T-cell (primary cell): ENCODE results near the gene LUC7L. TPM values are rescaled to one million over a fixed set of nuclear protein-coding genes. Genes with fewer than 3 reads are reported as not detected.

Experiments
- ATAC-seq, 4 experiments: fragments of 200-7000 bp in 3 of 4; fragments of 150-1000 bp in 1 of 4; cut with Tn5 transposase; replicated peaks in 1 of 4; 1 replicate in 3 of 4; 2 replicates in 1 of 4; pipeline ENCODE4 v1.10.0; 2021; ENCODE audit warnings: moderate library complexity in 3 of 4, mild to moderate bottlenecking in 2 of 4, moderate number of reproducible peaks in 1 of 4
- CTCF ChIA-PET, 2 donors: fragments of 300-600 bp; sonication (Branson Sonifier 250); formaldehyde crosslinking; loops; one replicate each; lab custom pipeline; 2022; ENCODE audit warnings: antibody characterized with exemption in 2 of 2; lab: Charles Lee
- POLR2A ChIA-PET, 2 donors: fragments of 300-600 bp; sonication (Branson Sonifier 250); formaldehyde crosslinking; loops; one replicate each; lab custom pipeline; 2022; ENCODE audit warnings: antibody characterized with exemption in 2 of 2; lab: Charles Lee
- DNase-seq, 35 experiments: peaks; one replicate each; pipeline versions ENCODE4 v3.0.0 to v3.0.0-alpha.2; 2013 to 2023
- H3K27ac ChIP-seq: one replicate; pipeline ENCODE4 v1.5.1; 2013; ENCODE audit warnings: low read length
- H3K27me3 ChIP-seq, 2 experiments: replicated peaks in 1 of 2; 1 replicate in 1 of 2; 2 replicates in 1 of 2; pipeline versions ENCODE4 v1.6.1 to v1.7.0; 2013; ENCODE audit warnings: low read length in 1 of 2, mixed read lengths in 1 of 2; ENCODE audit not compliant: control insufficient read depth in 2 of 2, insufficient read depth in 2 of 2; ENCODE audit errors: extremely low read depth in 1 of 2
- H3K36me3 ChIP-seq, 2 donors: 1 replicate in 1 of 2; 2 replicates in 1 of 2; pipeline versions ENCODE4 v1.6.1 to v1.7.0; 2013; ENCODE audit warnings: low read length in 1 of 2; ENCODE audit not compliant: control insufficient read depth in 2 of 2, insufficient read depth in 1 of 2; ENCODE audit errors: extremely low read depth in 1 of 2
- H3K4me1 ChIP-seq, 2 experiments: 1 replicate in 1 of 2; 2 replicates in 1 of 2; pipeline versions ENCODE4 v1.6.1 to v1.7.0; 2013; ENCODE audit warnings: low read length in 2 of 2, mixed read lengths in 1 of 2; ENCODE audit not compliant: insufficient read depth in 2 of 2, control insufficient read depth in 1 of 2; ENCODE audit errors: extremely low read depth in 1 of 2
- H3K4me3 ChIP-seq, 2 donors: 1 replicate in 1 of 2; 2 replicates in 1 of 2; pipeline versions ENCODE4 v1.5.1 to v1.7.0; 2013; ENCODE audit warnings: mild to moderate bottlenecking in 2 of 2, low read length in 1 of 2, moderate library complexity in 1 of 2; ENCODE audit not compliant: control insufficient read depth in 1 of 2; ENCODE audit errors: extremely low read depth in 1 of 2
- H3K9me3 ChIP-seq: 2 replicates; pipeline ENCODE4 v1.7.0; 2013
- H3K27ac Mint-ChIP-seq, 2 donors: one replicate each; pipeline ENCODE4 v1.8.0; 2020 to 2021; ENCODE audit warnings: mild to moderate bottlenecking in 2 of 2, mixed read lengths in 2 of 2
- H3K27me3 Mint-ChIP-seq, 2 donors: one replicate each; pipeline ENCODE4 v1.8.0; 2021 to 2022; ENCODE audit warnings: mixed read lengths in 2 of 2
- H3K36me3 Mint-ChIP-seq: one replicate; pipeline ENCODE4 v1.8.0; 2021; ENCODE audit warnings: mixed read lengths
- H3K4me1 Mint-ChIP-seq, 3 donors: one replicate each; pipeline ENCODE4 v1.8.0; 2020 to 2022; ENCODE audit warnings: mixed read lengths in 3 of 3, mild to moderate bottlenecking in 1 of 3
- H3K4me3 Mint-ChIP-seq, 3 donors: one replicate each; pipeline ENCODE4 v1.8.0; 2020 to 2022; ENCODE audit warnings: mild to moderate bottlenecking in 3 of 3, mixed read lengths in 3 of 3, moderate library complexity in 3 of 3
- H3K9me3 Mint-ChIP-seq, 3 donors: one replicate each; pipeline ENCODE4 v1.8.0; 2020 to 2022; ENCODE audit warnings: mixed read lengths in 3 of 3
- WGBS: methylation state at CpG from one replicate; pipeline ENCODE4 v1.1.5; 2013; ENCODE audit warnings: missing lambda C conversion rate; ENCODE audit not compliant: insufficient coverage; 5-methylcytosine and 5-hydroxymethylcytosine counted together
- total RNA-seq, 35 experiments: library from RNA in 6 of 35; stranded (reverse) in 6 of 35; fragments of 120-200 nt in 1 of 35; gene quantifications; one replicate each; pipeline versions ENCODE4 v1.2.1 to v1.2.4 and lab custom pipeline; 2013 to 2026

LUC7L gene
- total RNA-seq, 5 donors from 2014 or later (not counting 1 experiment from before 2014, with no cell fraction given) = 134 to 170 (median 158) TPM

- H3K9me3 Mint-ChIP-seq = no peaks in the 10 kb centered on the region
- DNase-seq = no peak
- Histone ChIP-seq H3K36me3 (peaks cover 19 to 71% of the 10 kb centered on the region in 2 donors), H3K27ac (no peak overlapping the region), H3K4me3 (no peak overlapping the region), H3K27me3 (no peaks in the 10 kb centered on the region), H3K9me3 (no peaks in the 10 kb centered on the region), H3K4me1 (no peaks in the 10 kb centered on the region)
- H3K27ac Mint-ChIP-seq = no peak overlapping the region
- 93% methylated on average over 3 of the region's 5 CpGs for WGBS
- H3K36me3 Mint-ChIP-seq = peaks cover 34% of the 10 kb centered on the region
- no peaks in the 10 kb centered on the region for H3K27me3 Mint-ChIP-seq
- ChIA-PET POLR2A (no interaction called here), CTCF (no interaction called here)
- H3K4me3 Mint-ChIP-seq = no peak overlapping the region
- no peak for ATAC-seq
- no peaks in the 10 kb centered on the region for H3K4me1 Mint-ChIP-seq
Measured at GRCh38 chr16:200388-200787, 28.9 kb downstream of the LUC7L start.

DNA sequence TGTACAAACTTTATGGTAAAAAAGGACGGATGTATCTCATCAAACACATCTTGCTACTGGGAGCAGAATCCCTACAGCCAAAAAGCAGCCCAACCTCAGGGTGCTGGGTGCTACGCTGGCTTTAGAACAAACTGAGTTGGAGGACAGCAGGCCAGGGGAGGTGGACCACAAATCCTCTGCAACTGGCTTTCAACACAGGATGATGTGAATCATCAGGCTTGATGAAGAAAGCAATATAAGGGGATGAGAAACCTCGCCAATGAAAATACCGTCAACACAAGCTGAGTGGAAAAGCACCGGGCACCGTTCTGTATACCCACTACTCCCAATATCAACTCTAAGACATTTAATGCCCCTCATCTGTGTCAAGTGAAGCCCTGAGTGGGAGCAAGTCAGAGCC is 34.7 kb downstream of the LUC7L start:
- Mint-ChIP-seq H3K9me3 (no peaks in the 10 kb centered on the region), H3K4me1 (no peaks in the 10 kb centered on the region), H3K27ac (no peak overlapping the region), H3K27me3 (no peaks in the 10 kb centered on the region), H3K4me3 (no peak overlapping the region), H3K36me3 (peaks cover 50% of the 10 kb centered on the region)
- H3K27me3 ChIP-seq = no peaks in the 10 kb centered on the region
- DNase-seq (no peak), ATAC-seq (no peak)
- H3K4me1 ChIP-seq = no peaks in the 10 kb centered on the region
- H3K36me3 ChIP-seq = peaks cover 22 to 90% of the 10 kb centered on the region in 2 donors
- ChIA-PET POLR2A (interaction anchor here in 1 of 2 donors (0.7 kb wide), 1 partner anchor 24 kb away, joined by 4 read pairs; no protein-coding TSS in a partner anchor), CTCF (no interaction called here)
- H3K4me3 ChIP-seq = no peak overlapping the region
- H3K27ac ChIP-seq = no peak overlapping the region
- WGBS = 100% methylated on average over 1 of the region's 6 CpGs
- H3K9me3 ChIP-seq = no peaks in the 10 kb centered on the region

GRCh38 chr16:193441-193840 is 35.8 kb downstream of the LUC7L start:
- CTCF ChIA-PET = interaction anchor here in 1 of 2 donors (0.7 kb wide), 2 partner anchors 158 to 1145 kb away, joined by 3 to 4 read pairs; no protein-coding TSS in a partner anchor
- POLR2A ChIA-PET = no interaction called here

GRCh38 chr16:192686-193085 is 36.6 kb downstream of the LUC7L start:
- Mint-ChIP-seq H3K27me3 (no peaks in the 10 kb centered on the region), H3K27ac (no peak overlapping the region), H3K36me3 (peaks cover 51% of the 10 kb centered on the region), H3K4me3 (no peak overlapping the region), H3K4me1 (peaks cover 0 to 8% (median 4%) of the 10 kb centered on the region in 3 donors), H3K9me3 (no peaks in the 10 kb centered on the region)
- 98% methylated on average over 7 of the region's 11 CpGs for WGBS
- DNase-seq (no peak), ATAC-seq (no peak)
- Histone ChIP-seq H3K27me3 (no peaks in the 10 kb centered on the region), H3K4me1 (peaks cover 0 to 2% of the 10 kb centered on the region in 2 experiments), H3K36me3 (peaks cover 21 to 87% of the 10 kb centered on the region in 2 donors), H3K9me3 (no peaks in the 10 kb centered on the region), H3K4me3 (no peak overlapping the region), H3K27ac (no peak overlapping the region)
- ChIA-PET POLR2A (interaction anchor here in 1 of 2 donors (0.6 kb wide), 1 partner anchor 25 kb away, joined by 3 read pairs; no protein-coding TSS in a partner anchor), CTCF (no interaction called here)

More at GRCh38 chr16:193441-193840, 35.8 kb downstream of the LUC7L start:
- Mint-ChIP-seq H3K9me3 (no peaks in the 10 kb centered on the region), H3K27ac (no peak overlapping the region), H3K36me3 (peaks cover 54% of the 10 kb centered on the region), H3K27me3 (no peaks in the 10 kb centered on the region), H3K4me1 (peaks cover 0 to 8% (median 4%) of the 10 kb centered on the region in 3 donors), H3K4me3 (no peak overlapping the region)
- Histone ChIP-seq H3K4me3 (no peak overlapping the region), H3K27me3 (no peaks in the 10 kb centered on the region), H3K36me3 (peaks cover 22 to 90% of the 10 kb centered on the region in 2 donors), H3K27ac (no peak overlapping the region), H3K9me3 (no peaks in the 10 kb centered on the region), H3K4me1 (peaks cover 0 to 2% of the 10 kb centered on the region in 2 experiments)
- 97% methylated on average over 5 of the region's 15 CpGs for WGBS
- DNase-seq = no peak
- no peak for ATAC-seq

DNA sequence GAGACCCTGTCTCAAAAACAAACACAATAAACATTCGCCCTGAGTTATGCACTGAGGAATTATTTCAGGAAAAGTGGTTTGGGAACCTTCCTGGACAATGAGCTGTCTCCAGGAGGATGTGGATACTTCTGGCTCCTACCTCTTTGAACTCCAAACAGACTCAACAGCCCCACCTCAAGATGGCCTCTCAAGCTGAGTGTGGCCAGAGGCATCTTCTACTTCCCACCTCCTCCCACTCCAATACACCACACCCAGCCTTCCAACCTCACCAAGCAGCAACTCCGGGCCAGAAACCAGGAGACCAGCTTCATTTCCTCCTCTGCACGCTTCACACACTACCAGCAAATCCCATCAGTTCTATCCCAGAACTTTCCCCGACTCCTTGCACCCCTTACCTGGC is 37.4 kb downstream of the LUC7L start:
- H3K27ac Mint-ChIP-seq = no peak overlapping the region
- H3K9me3 Mint-ChIP-seq = no peaks in the 10 kb centered on the region
- WGBS = 90% methylated on average over 3 of the region's 4 CpGs
- ATAC-seq = no peak
- no peaks in the 10 kb centered on the region for H3K9me3 ChIP-seq
- no peak overlapping the region for H3K4me3 Mint-ChIP-seq
- H3K4me3 ChIP-seq = no peak overlapping the region
- H3K4me1 ChIP-seq = peaks cover 0 to 2% of the 10 kb centered on the region in 2 experiments
- CTCF ChIA-PET = no interaction called here
- H3K4me1 Mint-ChIP-seq = peaks cover 0 to 8% (median 4%) of the 10 kb centered on the region in 3 donors
- H3K27me3 ChIP-seq = no peaks in the 10 kb centered on the region
- H3K36me3 Mint-ChIP-seq = peaks cover 51% of the 10 kb centered on the region
- H3K27ac ChIP-seq = no peak overlapping the region
- POLR2A ChIA-PET = no interaction called here
- no peak for DNase-seq
- no peaks in the 10 kb centered on the region for H3K27me3 Mint-ChIP-seq
- H3K36me3 ChIP-seq = peaks cover 18 to 85% of the 10 kb centered on the region in 2 donors

GRCh38 chr16:189604-190186 is 39.6 kb downstream of the LUC7L start:
- H3K9me3 ChIP-seq = no peaks in the 10 kb centered on the region
- no peak for DNase-seq
- no peak for ATAC-seq
- peaks cover 0 to 2% of the 10 kb centered on the region in 2 experiments for H3K4me1 ChIP-seq
- ChIA-PET CTCF (no interaction called here), POLR2A (no interaction called here)
- no peak overlapping the region for H3K27ac ChIP-seq
- no peak overlapping the region for H3K4me3 ChIP-seq
- Mint-ChIP-seq H3K9me3 (no peaks in the 10 kb centered on the region), H3K4me3 (no peak overlapping the region), H3K36me3 (peaks cover 45% of the 10 kb centered on the region), H3K27me3 (no peaks in the 10 kb centered on the region), H3K27ac (no peak overlapping the region), H3K4me1 (peaks cover 0 to 8% (median 4%) of the 10 kb centered on the region in 3 donors)
- H3K27me3 ChIP-seq = no peaks in the 10 kb centered on the region
- 98% methylated on average over 34 of the region's 34 CpGs for WGBS
- H3K36me3 ChIP-seq = peaks cover 7 to 70% of the 10 kb centered on the region in 2 donors
